Inferior parietal cortex (tissue), 1 donor: ENCODE data around the gene OCSTAMP.

Experiments
- DNase-seq: peaks from one replicate; pipeline ENCODE4 v3.0.0-alpha.2; 2016; ENCODE audit errors: extremely low spot score

OCSTAMP gene

GRCh38 chr20:46550461-46550860 lies at the start of gene OCSTAMP:
TSS of gene OCSTAMP (minus strand) at chr20:46550654. CDS start at chr20:46550560, 94 bp downstream.
- DNase-seq: no peak

- no peak for DNase-seq
Observed at GRCh38 chr20:46599227-46599987, 49.0 kb upstream of the OCSTAMP start.

GRCh38 chr20:46595933-46596332 lies 45.5 kb upstream of the OCSTAMP start:
- no peak for DNase-seq

- no peak for DNase-seq
Observed at GRCh38 chr20:46594725-46595124, 44.3 kb upstream of the OCSTAMP start.

GRCh38 chr20:46592580-46593362 lies 42.3 kb upstream of the OCSTAMP start:
- no peak for DNase-seq

GRCh38 chr20:46590443-46590842 lies 40.0 kb upstream of the OCSTAMP start:
- DNase-seq: no peak

GRCh38 chr20:46588532-46589511 lies 38.4 kb upstream of the OCSTAMP start:
- no peak for DNase-seq

GRCh38 chr20:46587986-46588385 lies 37.5 kb upstream of the OCSTAMP start:
- no peak for DNase-seq

- no peak for DNase-seq
Observed at GRCh38 chr20:46586724-46587123, 36.3 kb upstream of the OCSTAMP start.

- no peak for DNase-seq
Observed at GRCh38 chr20:46584508-46584907, 34.1 kb upstream of the OCSTAMP start.

GRCh38 chr20:46583411-46584214 lies 33.2 kb upstream of the OCSTAMP start:
- no peak for DNase-seq

GRCh38 chr20:46582648-46583047 lies 32.2 kb upstream of the OCSTAMP start:
- no peak for DNase-seq

GRCh38 chr20:46581391-46581790 lies 30.9 kb upstream of the OCSTAMP start:
- DNase-seq: no peak

- no peak for DNase-seq
Observed at GRCh38 chr20:46580613-46581205, 30.3 kb upstream of the OCSTAMP start.

GRCh38 chr20:46578745-46579144 lies 28.3 kb upstream of the OCSTAMP start:
- no peak for DNase-seq

- no peak for DNase-seq
Observed at GRCh38 chr20:46576774-46577395, 26.4 kb upstream of the OCSTAMP start.

- no peak for DNase-seq
Observed at GRCh38 chr20:46575937-46576461, 25.5 kb upstream of the OCSTAMP start.

GRCh38 chr20:46575394-46575793 lies 24.9 kb upstream of the OCSTAMP start:
- no peak for DNase-seq

GRCh38 chr20:46573788-46574584 lies 23.5 kb upstream of the OCSTAMP start:
- no peak for DNase-seq
